Effector memory CD4-positive, alpha-beta T cell (primary cell): Measurements from ENCODE around the gene CSNK1D.
A peak's percentile ranks its signal among the peaks of the same experiment; 100 is the strongest.

Experiments used
- DNase-seq, 3 donors: peaks; one replicate each; pipeline ENCODE4 v3.0.0-alpha.2; 2020
- H3K27ac ChIP-seq: 2 replicates; pipeline ENCODE4 v1.7.0; 2013; ENCODE audit warnings: mild to moderate bottlenecking, low read length, moderate library complexity; ENCODE audit not compliant: insufficient read depth, poor library complexity, severe bottlenecking
- H3K27me3 ChIP-seq: replicated peaks from 2 replicates; pipeline ENCODE4 v1.7.0; 2013; ENCODE audit warnings: mild to moderate bottlenecking, low read length; ENCODE audit not compliant: insufficient read depth, control insufficient read depth, poor library complexity, severe bottlenecking
- H3K36me3 ChIP-seq: 2 replicates; pipeline ENCODE4 v1.7.0; 2013; ENCODE audit warnings: mild to moderate bottlenecking, low read length, moderate library complexity; ENCODE audit not compliant: control insufficient read depth, insufficient read depth
- H3K4me1 ChIP-seq: 2 replicates; pipeline ENCODE4 v1.7.0; 2013; ENCODE audit warnings: low read length, mild to moderate bottlenecking; ENCODE audit not compliant: control insufficient read depth, insufficient read depth, poor library complexity, severe bottlenecking
- H3K4me3 ChIP-seq: 2 replicates; pipeline ENCODE4 v1.7.0; 2013; ENCODE audit warnings: low read length, low read depth, mild to moderate bottlenecking; ENCODE audit not compliant: insufficient read depth, poor library complexity, severe bottlenecking
- H3K9me3 ChIP-seq: 2 replicates; pipeline ENCODE4 v1.7.0; 2013; ENCODE audit warnings: mild to moderate bottlenecking, low read length, moderate library complexity; ENCODE audit not compliant: control insufficient read depth

The CSNK1D gene

DNA sequence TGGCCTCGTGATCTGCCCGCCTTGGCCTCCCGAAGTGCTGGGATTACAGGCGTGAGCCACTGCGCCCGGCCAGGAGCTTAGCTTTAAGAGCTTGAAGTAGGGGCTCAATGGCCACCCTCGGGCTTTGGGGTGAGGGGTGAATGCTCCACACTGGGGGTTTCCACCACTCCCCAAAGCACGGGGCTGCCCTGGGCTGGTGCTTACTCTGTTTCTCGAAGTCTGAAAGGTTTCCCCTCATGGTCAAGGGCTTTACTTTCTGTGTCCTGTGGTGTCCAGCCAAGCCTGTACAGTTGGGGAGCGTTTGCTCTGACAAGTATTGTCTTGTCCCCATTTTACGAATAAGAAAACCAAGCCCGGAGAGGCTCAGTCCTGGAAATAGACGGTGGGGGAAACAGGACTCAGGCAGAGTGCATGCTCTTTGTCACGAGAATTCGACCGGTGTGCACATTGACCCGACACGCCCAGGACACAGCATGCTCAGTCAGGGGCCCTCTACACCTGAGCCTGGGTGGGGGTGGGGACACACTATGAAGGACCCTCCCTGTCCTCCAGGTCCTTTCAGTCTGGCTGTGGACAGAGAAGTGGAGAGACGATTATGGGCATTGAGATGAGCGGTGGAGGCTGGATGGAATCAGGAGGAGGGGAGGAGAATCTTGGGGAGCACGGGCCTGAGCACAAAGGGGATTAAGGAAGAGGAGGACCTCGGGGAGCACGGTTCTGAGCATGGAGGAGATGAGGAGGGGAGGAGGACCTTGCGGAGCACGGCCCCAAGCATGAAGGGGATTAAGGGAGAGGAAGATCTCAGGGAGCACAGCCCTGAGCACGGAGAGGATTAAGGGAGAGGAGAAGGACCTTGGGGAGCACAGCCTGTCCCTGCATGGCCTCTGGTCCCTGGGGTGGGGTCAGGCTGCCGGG is 36.4 kb upstream of the CSNK1D start:
- Histone ChIP-seq H3K4me3 (no peak overlapping the region), H3K27ac (no peak overlapping the region), H3K36me3 (peaks cover 17% of the 10 kb centered on the region), H3K9me3 (no peaks in the 10 kb centered on the region), H3K4me1 (peaks cover 11% of the 10 kb centered on the region), H3K27me3 (no peaks in the 10 kb centered on the region)
- DNase-seq = no peak

DNA sequence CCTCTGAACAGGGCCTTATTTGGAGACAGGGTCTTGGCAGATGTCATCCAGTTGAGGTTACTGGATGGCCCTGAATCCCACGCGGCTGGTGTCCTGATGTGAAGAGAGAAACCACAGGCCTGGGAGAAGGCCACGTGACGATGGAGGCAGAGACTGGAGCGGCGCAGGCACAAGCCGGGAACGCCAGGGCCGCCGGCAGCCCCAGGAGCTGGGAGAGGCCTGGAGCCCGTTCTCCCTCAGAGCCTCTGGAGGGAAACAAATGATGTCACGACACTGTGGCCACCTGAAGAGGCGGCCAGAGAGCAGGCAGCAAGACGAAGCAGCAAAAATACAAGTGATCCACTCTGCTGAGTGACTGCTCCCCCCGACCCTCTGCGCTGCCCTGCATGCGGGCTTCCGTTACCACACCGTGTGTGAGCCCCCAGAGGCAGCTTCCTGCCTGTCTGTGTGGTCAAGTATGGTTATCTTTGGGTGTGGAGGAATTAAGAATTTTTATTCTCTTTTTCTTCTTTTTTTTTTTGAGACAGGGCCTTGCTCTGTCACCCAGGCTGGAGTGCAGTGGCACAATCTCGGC is 32.3 kb upstream of the CSNK1D start:
- Histone ChIP-seq H3K9me3 (no peaks in the 10 kb centered on the region), H3K27me3 (no peaks in the 10 kb centered on the region), H3K27ac (no peak overlapping the region), H3K36me3 (no peaks in the 10 kb centered on the region), H3K4me3 (no peak overlapping the region), H3K4me1 (peaks cover 45% of the 10 kb centered on the region)
- no peak for DNase-seq

DNA sequence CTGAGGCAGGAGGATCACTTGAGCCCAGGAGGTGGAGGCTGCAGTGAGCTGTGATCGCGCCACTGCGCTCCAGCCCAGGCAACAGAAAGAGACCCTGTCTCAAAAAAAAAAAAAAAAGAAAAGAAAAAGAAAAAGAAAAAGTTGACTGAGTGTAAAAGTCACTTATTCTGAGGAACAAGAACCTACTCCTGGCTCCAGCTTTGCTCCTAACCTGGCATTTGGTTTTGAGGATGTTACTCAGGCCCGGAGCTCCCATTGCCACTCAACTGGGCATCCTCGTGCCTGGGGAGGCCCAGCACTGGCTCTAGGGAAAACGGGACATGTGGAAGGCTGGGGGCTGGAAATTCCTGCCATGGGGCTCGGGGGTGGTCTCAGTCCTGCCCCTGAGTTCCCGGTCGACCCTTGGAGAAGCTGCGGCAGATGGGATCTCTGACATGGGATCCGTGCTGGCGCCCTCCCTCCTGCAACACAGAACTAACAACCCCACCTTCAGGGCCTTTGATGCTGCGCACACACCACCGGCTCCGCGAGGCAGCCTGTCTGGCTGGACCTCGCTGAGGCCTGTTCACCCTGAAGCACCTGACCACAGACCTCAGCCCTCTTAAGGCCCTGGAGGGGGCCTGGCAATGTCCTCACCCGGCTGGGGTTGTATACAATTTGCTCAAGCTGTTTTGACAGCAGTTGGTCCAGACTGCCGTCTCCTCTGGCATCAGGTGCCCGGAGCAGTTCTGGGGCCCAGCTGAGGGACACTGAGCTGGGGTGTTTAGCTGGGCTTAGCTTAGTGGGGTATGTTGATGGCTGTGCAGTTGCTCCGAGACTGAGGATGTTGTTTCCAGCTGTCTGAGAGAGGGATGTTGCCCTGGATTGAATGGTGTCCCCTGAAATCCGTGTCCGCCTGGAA is 31.6 kb upstream of the CSNK1D start:
- H3K4me3 ChIP-seq = no peak overlapping the region
- H3K9me3 ChIP-seq = no peaks in the 10 kb centered on the region
- peaks cover 52% of the 10 kb centered on the region for H3K4me1 ChIP-seq

DNA sequence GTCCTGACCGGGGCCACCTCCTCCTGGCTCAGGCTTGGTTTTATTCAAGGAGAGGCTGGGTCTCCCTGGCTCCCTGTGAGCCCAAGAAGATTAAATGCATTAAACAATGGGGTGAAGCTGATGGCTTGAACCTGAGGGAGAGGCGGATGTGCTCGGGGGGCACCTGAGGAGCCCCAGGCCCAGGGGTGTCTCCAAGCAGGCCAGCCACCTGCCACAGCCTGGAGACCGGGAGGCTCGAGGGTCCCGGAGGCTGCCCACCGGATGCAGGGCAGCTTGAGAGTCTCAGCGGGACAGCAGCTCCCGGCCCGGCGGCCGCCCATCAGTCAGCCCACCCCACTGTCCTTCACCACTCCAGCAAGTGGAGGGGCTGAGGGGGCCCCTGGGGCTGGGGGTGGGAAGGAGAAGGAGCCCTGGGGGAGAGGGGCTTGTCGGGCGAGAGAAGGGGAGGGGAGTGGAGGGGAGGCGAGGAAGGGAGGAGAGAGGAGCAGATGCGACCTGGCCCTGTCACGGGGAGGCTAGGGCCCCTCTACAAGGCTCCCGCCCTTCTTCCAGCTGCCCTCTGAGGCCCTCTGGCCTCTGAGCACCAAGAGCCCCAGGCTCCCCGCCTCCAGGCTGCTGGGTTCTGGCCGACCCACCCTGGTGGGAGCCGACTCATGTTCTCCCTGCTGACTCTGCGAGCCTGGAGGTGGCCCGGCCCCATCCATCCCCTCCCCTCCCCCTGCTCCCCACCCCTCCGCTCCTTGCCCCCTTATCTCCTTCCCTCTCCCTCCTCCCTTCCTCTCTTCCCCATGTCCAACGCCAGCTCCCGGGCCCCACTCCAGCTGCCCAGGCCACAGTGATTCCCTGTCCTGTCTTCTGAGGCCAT is 30.7 kb upstream of the CSNK1D start:
- DNase-seq = no peak
- peak overlapping the region; percentile 50 for H3K4me3 ChIP-seq
- H3K36me3 ChIP-seq = no peaks in the 10 kb centered on the region
- H3K9me3 ChIP-seq = no peaks in the 10 kb centered on the region
- H3K27ac ChIP-seq = peak overlapping the region; percentile 65
- H3K27me3 ChIP-seq = no peaks in the 10 kb centered on the region
- peaks cover 61% of the 10 kb centered on the region for H3K4me1 ChIP-seq

More for the DNA sequence above, 31.6 kb upstream of the CSNK1D start:
- Histone ChIP-seq H3K27ac (no peak overlapping the region), H3K36me3 (no peaks in the 10 kb centered on the region), H3K27me3 (no peaks in the 10 kb centered on the region)
- no peak for DNase-seq

DNA sequence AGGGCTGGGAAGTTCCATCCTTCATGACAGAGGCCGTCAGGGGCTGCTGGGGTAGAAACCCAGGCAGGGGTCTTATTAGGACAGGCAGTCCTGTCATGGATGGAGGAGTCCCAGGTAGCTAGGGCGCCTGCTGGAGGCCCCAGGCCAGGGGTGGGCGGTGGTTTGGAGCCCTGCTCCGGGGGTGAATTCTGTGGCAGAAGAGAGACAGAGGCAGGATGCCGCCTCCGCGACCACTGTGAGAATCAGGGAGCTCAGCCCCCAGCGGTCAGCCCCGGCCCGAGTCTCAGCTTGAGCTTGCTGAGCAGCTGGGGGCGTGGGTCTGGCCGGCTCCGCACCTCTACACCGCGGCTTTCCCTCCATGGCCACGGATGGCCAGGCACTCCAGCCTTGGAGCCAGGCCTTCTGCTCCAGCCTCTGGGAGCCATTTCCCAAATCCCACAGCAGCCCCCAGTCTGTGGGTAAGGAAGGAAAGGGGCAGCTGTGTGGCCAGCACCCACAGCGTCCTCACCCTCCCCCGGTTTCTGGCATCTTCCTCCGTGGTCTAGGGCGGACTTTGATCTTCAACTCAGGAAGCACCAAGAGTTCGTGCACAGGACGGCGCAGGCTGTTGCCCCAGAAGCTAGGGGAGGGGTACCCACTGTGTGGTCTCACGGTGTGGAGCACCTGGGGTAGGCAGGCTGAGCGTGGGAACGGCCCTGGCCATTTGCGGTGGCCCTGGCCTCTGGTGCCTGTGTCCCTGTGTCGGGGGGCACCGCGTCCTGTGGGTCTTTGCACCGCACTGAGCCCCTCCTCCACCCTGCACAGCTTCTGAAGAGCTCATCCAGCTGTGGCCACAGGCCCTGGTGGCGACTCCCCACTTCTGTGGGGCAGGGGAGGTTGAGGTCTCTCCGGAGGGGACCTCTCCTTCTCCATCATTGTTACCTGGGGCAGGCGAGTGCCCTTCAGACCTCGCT is 29.8 kb upstream of the CSNK1D start:
- no peak for DNase-seq
- H3K4me1 ChIP-seq = peaks cover 71% of the 10 kb centered on the region
- H3K4me3 ChIP-seq = peak overlapping the region; percentile 50
- H3K9me3 ChIP-seq = no peaks in the 10 kb centered on the region
- no peaks in the 10 kb centered on the region for H3K36me3 ChIP-seq
- peak overlapping the region; percentile 65 for H3K27ac ChIP-seq
- H3K27me3 ChIP-seq = no peaks in the 10 kb centered on the region

DNA sequence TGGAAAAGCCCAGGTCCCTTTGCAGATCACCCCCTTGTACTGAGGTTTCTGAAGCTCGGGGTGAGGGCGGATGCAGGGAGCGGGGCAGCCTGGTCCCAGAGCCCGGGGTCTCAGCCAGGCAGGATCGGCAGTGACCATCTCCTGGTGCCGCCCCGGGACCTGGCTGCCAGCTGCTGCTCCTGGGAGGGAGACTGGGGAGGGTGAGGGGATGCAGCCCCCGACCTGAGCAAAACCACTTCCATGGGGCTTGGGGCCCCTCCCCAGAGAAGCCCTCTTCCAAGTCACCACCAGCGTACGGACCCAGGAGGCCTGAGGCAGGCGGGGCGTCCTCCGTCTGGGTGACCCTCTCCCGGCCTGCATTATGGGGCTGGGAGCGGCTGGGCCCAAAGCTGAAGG is 29.1 kb upstream of the CSNK1D start:
- Histone ChIP-seq H3K36me3 (no peaks in the 10 kb centered on the region), H3K4me3 (peak overlapping the region; percentile 50), H3K9me3 (no peaks in the 10 kb centered on the region), H3K27ac (peak overlapping the region; percentile 65), H3K4me1 (peaks cover 75% of the 10 kb centered on the region), H3K27me3 (no peaks in the 10 kb centered on the region)
- no peak for DNase-seq

DNA sequence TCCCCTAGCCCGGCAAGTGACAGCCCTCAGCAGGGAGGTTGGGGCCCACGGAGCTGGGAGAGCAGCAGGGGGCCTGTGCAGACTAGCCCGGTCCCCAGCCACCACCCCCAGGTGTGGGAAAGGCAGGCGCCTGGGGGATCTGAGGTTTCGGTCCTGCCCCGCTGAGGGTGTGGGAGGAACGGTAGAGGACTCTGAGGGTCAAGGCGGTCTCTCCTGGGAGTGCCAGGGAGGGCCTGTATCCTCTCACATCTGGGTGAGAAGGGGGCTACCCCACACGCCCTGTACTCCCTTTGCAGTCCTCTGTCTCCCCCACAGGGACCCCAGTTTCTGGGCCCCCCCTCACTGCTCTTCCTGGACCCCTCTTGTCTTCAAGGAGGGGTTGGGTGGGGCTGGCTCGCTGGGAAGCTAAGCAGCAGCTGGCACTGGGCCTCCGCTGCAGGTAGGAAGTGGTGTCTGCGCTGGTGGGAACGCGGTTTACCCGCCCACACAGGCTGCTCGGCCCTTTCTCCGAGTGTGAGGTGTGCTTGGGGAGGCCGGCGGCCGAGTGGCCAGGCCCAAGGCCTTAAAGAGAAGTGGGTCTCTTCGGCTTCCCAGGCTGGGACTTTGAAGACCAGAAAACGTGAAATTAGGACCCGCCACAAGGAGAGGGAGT is 28.5 kb upstream of the CSNK1D start:
- Histone ChIP-seq H3K27ac (peak overlapping the region; percentile 65), H3K36me3 (no peaks in the 10 kb centered on the region), H3K4me3 (peak overlapping the region; percentile 50), H3K4me1 (peaks cover 78% of the 10 kb centered on the region), H3K27me3 (no peaks in the 10 kb centered on the region), H3K9me3 (no peaks in the 10 kb centered on the region)
- peak in 1 of 3 donors; percentile 30 for DNase-seq

DNA sequence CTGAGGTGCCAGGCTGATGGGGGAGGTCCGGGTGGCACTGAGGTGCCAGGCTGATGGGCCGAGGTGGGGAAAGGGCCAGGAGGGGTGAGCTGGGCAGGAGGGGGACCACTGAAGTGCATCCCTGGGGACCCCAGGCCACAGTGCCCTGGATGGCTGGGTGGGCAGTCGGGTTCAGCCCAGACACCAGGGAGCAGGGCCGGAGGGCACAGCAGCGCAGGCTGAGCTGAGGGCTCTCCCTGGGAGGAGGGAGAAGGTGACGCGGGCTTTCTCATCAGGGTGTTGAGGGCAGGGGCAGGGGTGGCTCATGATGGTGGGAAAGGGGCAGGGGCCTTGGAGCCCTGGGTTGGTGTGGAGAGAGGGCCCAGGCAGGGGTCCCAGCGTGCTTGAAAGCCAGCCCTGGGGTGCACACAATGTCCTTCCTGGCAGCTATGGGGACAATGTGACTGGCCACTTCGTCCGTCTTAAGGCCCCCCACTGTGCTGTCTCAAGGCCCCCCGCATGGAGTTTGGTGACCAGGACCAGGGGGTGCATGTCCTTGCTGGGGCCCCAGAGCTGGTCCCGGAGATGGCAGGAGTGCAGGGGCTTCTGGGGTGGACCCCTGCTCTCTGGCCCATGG is 27.9 kb upstream of the CSNK1D start:
- Histone ChIP-seq H3K27ac (peak overlapping the region; percentile 65), H3K4me1 (peaks cover 85% of the 10 kb centered on the region), H3K9me3 (no peaks in the 10 kb centered on the region), H3K27me3 (no peaks in the 10 kb centered on the region), H3K4me3 (peak overlapping the region; percentile 50), H3K36me3 (no peaks in the 10 kb centered on the region)
- no peak for DNase-seq
